GM20000 (cell line): ENCODE measurements around the gene POLR3B.
"Not testable (repeated sequence)": the region's sequence is repeated elsewhere in the genome, so short reads cannot be mapped to it uniquely, and the experiment has no call there.

Experiments
- DNase-seq: peaks from one replicate; pipeline ENCODE4 v3.0.0; 2012; ENCODE audit warnings: low spot score
- CTCF ChIP-seq: IDR thresholded peaks from 2 replicates; pipeline ENCODE4 v1.5.1; 2012; ENCODE audit warnings: mild to moderate bottlenecking, control low read depth; ENCODE audit errors: extremely low read depth, missing control alignments

The POLR3B gene

GRCh38 chr12:106461730-106462129, 104.2 kb downstream of the POLR3B start:
- no peak for DNase-seq
- TF ChIP-seq CTCF = no peak

- DNase-seq = not testable (repeated sequence)
Measured at GRCh38 chr12:106465605-106466004, 108.1 kb downstream of the POLR3B start.

GRCh38 chr12:106475662-106476061, 118.1 kb downstream of the POLR3B start:
- not testable (repeated sequence) for DNase-seq

GRCh38 chr12:106477627-106478026, 120.1 kb downstream of the POLR3B start:
- DNase-seq = not testable (repeated sequence)

- DNase-seq = no peak
- TF ChIP-seq CTCF = no peak
Measured at GRCh38 chr12:106480251-106480650, 122.7 kb downstream of the POLR3B start.

- no peak for DNase-seq
- no peak for TF ChIP-seq CTCF
Measured at GRCh38 chr12:106481246-106481645, 123.7 kb downstream of the POLR3B start.

- no peak for TF ChIP-seq CTCF
- no peak for DNase-seq
Measured at GRCh38 chr12:106487664-106488063, 130.1 kb downstream of the POLR3B start.

- no peak for TF ChIP-seq CTCF
Measured at GRCh38 chr12:106488884-106489283, 131.3 kb downstream of the POLR3B start.

GRCh38 chr12:106490264-106490663, 132.7 kb downstream of the POLR3B start:
- TF ChIP-seq CTCF = no peak
- DNase-seq = no peak

More at GRCh38 chr12:106488884-106489283, 131.3 kb downstream of the POLR3B start:
- DNase-seq = no peak
